Measurements from ENCODE around the gene UPP2.
A peak's percentile ranks its signal among the peaks of the same experiment; 100 is the strongest.

The UPP2 gene

GRCh38 chr2:158142568-158143332 lies 41.1 kb downstream of the UPP2 start:
- no peak for DNase-seq

DNA sequence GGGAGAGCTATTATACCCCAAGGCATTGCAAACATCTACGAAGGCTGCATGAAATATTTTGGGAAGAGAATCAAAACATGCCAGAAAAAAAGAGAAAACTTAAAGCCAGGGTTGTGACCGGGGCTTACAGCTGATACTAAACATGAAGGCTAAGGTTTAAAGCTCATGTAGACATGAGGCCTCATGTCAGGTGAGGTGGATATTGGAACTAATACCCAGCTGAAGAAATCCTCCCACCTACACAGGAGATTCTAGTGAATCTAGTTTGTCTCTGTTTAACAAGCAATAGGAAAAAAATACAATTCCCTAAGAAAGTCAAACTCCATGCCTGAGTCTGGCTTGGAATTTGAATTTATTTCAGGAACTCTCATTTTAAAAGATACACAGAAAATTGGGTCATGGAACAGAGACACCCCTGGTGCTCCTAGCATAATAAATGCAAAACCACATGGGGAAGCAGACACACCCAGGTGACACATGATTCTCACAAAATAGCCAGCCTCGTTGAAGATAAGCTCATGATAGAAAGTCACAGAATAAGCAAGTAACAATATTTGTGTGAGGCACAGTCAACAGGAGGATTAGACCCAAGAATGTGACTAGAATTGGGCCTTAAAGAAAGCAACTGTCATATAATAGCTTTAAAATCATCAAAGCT lies 42.2 kb downstream of the UPP2 start:
- no peak for DNase-seq

GRCh38 chr2:158144914-158145625 lies 43.4 kb downstream of the UPP2 start:
- DNase-seq = no peak

GRCh38 chr2:158153270-158154015 lies 51.8 kb downstream of the UPP2 start:
- DNase-seq = no peak

DNA sequence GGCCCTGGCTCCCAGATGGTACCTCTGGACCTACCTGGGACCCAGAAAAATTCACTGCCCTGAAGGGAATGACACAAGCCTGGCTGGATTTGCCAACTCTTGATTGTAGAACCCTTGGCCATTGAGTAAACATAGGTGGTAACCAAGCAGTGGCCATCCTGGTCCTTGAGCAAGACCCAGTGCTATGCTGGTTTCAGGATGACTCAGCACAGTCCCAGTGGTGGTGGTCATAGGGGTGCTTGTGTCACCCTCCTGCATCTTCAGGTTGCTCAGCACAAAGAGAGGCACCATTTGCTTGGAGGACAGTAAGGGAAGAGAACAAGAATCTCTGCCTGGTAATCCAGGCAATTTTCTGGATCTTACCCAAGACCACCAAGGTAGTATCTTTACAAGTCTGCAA lies 52.9 kb downstream of the UPP2 start:
- DNase-seq = no peak

DNA sequence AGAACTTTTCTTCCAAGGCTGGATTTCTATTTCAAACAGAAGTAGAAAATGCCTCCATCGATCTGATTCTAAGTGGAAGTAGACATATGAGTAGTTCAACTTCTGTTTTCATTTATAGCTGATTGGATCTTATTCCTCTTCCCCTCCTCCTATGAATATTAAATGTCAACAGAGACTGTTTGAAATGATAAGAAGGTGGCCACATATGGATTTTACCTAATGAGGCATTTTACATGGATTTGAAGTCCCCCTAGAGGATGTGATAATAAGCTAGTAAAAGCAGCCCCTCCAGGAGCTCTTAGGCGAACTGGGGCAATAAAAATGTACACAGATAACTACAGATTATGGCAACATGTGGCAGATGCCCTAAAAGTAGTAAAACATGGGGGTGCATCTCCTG lies 71.0 kb downstream of the UPP2 start:
- DNase-seq = no peak

DNA sequence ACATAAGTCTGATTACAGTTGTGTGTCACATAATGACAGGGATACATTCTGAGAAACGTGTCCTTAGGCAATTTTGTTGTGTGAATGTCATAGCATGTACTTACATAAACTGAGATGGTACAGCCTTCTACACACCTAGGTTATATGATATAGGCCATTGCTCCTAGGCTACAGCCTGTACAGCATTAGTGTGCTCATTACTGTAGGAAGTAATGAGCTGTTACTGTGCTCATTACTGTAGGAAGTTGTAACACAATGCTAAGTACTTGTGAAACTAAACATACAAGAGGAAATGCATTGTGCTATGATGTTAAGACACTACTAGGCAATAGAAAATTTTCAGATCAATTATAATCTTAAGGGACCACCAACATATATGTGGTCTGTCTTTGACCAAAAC lies 72.8 kb downstream of the UPP2 start:
- DNase-seq = no peak

DNA sequence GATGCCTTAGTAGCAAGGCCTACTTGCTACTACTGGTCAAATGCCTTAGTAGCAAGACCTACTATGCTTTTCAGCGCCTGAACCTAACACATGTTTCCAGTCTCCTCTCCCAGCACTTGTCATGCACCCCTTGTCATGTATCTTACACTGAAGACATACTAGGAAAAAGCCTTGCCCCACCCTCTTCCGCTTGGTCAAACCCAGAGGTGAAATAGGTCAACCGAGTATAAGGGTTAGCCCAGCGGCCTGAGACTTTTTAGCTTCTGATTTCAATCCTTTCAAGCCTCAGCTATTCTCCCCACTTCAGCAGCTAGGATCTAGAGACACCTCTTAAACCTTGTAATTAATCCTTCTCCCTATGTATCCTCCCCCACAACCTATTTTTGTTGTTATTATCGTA lies 73.3 kb downstream of the UPP2 start:
- no peak for DNase-seq

DNA sequence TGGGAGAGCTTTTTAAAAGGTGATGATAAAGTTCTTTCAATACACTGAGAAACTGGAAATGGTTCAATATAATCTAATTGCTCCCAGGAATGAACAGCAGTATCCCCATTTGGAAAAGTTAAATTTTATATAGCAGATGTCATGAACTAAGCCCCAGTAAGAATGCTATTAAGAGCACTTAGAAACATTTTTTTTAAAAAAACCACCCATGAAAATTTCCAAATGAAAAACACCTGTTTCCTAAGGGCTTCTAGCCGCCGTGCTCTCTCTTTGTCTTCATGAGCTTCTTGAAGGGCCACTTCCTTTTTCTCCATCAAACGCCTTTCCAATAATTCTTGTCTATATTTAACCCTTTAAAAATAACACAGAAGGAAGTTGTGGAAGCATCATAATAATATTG lies 77.0 kb downstream of the UPP2 start:
- no peak for DNase-seq

DNA sequence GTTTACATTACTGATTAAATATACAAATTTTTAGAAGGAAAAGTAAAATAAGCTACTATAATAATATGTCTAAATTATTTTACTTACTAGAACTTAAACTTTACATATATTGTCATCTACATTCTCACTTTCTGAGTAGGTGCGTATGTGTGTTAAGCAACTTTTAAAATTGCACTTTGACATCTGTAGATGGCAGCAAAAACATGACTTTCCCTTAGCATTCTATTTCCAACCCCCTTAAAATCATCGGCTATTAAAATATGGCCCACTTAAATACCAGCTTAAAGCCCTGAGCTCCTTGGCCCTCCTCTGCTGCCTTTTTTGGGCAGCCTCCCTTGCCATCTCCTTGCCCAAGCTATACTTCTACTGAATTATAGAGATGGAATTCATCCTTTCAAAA lies 78.0 kb downstream of the UPP2 start:
- DNase-seq = peak; percentile 17

DNA sequence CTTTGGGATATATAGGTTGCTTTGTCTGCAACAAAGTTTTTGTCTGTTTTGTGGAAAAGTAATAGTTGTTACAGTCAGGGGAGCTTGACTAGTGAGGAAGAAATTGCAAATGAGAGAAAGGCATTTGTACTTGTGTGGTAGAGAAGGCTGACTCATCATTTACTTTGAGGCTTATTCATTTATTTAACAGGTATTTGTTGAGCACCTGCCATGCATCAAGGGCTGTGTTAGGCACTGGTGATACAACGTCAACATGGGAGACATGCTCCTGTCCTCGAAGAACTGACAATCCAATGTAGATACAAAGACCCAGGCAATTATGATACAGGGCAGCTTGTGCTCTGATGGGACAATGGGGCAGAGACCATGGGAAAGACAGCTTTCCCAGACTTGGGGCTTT lies 79.5 kb downstream of the UPP2 start:
- DNase-seq = no peak

GRCh38 chr2:158182676-158183295 lies 81.1 kb downstream of the UPP2 start:
- no peak for DNase-seq

DNA sequence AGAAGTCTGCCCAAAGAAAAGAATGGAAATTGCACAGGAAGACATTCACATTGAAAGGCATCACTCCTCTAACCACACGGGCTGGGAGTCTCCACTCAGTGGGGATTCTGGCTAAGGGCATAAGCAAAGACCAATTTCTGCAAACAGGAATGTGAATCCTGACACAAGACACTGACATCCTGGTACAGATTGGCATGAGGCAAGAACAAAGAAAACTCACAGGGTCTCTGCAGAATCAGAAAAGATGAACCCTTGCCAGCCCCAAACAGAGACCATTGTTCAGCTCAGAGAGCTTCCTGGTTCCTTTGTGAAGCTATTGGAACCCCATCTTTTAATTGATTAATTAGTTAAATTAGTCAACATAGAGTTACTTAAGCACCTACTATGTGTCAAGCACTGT lies 82.3 kb downstream of the UPP2 start:
- DNase-seq = no peak

DNA sequence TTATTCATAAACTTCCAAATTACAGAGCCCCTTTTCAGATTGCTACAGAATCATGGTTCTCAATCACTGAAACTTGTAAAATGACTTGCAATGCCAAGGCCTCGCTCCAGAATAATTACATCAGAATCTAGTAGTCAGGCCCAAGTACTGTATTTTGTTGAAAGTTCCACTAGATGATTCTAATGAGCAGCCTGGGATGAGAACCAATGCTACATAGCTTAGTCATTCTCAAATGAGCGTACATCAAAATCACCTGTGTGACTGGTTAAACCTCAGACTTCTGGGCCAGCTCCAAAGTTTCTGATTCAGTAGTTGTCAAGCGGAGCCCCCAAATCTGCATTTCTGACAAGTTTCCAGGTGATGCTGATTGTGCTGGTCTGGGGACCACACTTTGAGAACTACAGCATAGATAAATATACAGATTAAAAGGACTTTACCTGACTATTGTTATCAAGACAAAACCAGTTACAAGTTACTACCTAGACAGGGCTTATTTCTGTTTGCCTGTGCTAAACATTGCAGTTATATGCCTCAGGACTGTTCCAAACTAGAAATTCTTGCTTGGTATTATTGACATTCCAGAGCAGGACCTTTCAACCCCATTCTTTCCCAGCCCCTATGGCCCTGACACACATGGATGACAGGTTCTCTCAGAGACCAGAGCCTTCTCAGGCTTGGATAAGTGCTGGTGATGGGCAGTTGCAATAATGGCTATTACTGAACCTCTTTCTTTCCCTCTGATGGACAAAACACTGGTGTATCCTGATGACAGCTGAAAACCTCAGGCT lies 83.1 kb downstream of the UPP2 start:
- no peak for DNase-seq

Data from retina (tissue), 1 donor.